ENCODE results near the gene MBP. TPM values are rescaled to one million over a fixed set of nuclear protein-coding genes. Genes with fewer than 3 reads are reported as not detected.

MBP gene
- total and polyA plus RNA-seq, 2 of the 4 experiments (the other 2 are of a cell fraction), result 0.72 to 0.90 TPM

- no peak for TF ChIP-seq CEBPB (IDR thresholded peaks at IDR 0.05; ENCODE audit: low read depth, low read length)
Observed at GRCh38 chr18:76988827-76989646, 143.5 kb downstream of the MBP start (continued).

DNA sequence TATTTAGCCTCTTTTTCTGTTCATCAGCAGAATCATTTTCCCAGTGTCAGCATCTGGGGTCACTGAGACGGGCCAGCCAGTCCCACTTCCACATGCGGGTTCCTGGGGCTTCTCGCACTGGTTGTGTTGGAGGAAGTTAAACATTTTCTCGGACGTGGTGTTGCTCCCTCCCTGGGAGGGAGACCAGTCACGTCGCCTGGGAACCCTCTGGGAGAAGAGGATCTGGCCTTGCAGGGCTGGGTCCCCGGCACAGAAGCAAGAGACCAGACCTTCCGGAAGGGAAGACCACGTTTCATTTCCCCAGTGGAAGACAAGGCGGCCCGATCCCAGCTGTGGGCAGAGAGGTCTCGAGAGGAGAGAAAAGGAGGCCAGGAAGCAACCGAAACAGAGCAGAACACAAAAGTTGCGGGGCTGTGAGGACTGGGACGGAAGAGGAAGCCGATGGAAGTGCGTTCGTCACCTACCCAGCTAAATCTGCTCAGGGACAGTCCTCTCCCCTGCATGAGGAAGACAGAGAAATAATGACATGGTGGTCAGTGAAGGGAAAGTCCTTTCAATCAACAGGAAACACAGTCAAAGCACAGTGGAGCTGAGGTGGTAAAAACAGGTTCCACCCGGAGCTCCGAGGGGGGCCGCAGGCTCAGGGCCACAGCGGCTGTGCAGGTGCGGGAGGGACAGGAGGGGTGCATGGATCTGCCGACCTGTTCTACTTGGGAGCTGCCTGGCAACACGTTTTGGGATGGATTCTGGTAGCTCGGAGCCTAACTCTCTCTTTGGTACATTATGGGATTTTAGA lies 144.4 kb downstream of the MBP start:
- Histone ChIP-seq H2BK20ac (ENCODE audit: low read depth, low read length) (no peak overlapping the region), H4K20me1 (ENCODE audit: insufficient read depth, low read length) (no peaks in the 10 kb centered on the region), H4K5ac (ENCODE audit: low read depth, low read length) (no peak overlapping the region), H3K9me1 (ENCODE audit: insufficient read depth, low read length) (no peaks in the 10 kb centered on the region), H3K14ac (replicated peaks; ENCODE audit: low read depth, low read length) (no peak overlapping the region), H3K36me3 (ENCODE audit: control insufficient read depth, insufficient read depth, low read length) (no peaks in the 10 kb centered on the region), H2BK120ac (ENCODE audit: low read depth, low read length) (no peak overlapping the region), H2AFZ (replicated peaks; ENCODE audit: low read length, poor library complexity) (peak overlapping the region; percentile 18), H3K18ac (ENCODE audit: low read depth, low read length) (no peak overlapping the region), H3K23ac (ENCODE audit: low read depth, low read length) (no peak overlapping the region), H3K4me1 (ENCODE audit: control insufficient read depth, insufficient read depth, low read length) (no peaks in the 10 kb centered on the region), H3K9ac (ENCODE audit: low read depth, low read length) (no peak overlapping the region), H3K27me3 (ENCODE audit: control insufficient read depth, insufficient read depth, low read length) (peaks cover 12% of the 10 kb centered on the region), H3K9me3 (ENCODE audit: control insufficient read depth, insufficient read depth, low read length) (no peaks in the 10 kb centered on the region), H3K79me1 (ENCODE audit: low read depth in 1 of 2, low read length in 2 of 2) (no peaks in the 10 kb centered on the region), H2AK9ac (replicated peaks; ENCODE audit: low read depth, low read length, poor library complexity) (no peak overlapping the region), H3K4ac (ENCODE audit: low read depth, low read length) (no peak overlapping the region), H2AK5ac (ENCODE audit: low read depth, low read length) (no peak overlapping the region), H2BK15ac (ENCODE audit: low read depth, low read length) (no peak overlapping the region), H4K8ac (ENCODE audit: low read depth in 2 of 2, low read length in 2 of 2) (no peak overlapping the region), H3K56ac (ENCODE audit: extremely low read depth, insufficient read depth, low read length) (no peak overlapping the region), H4K91ac (ENCODE audit: insufficient read depth, low read depth, low read length) (no peak overlapping the region), H3K4me3 (ENCODE audit: insufficient read depth, low read depth, low read length) (no peak overlapping the region), H3K4me2 (ENCODE audit: low read depth, low read length) (no peak overlapping the region), H3K27ac (ENCODE audit: insufficient read depth, low read length) (no peak overlapping the region), H2BK5ac (ENCODE audit: low read depth, low read length, poor library complexity, severe bottlenecking) (no peak overlapping the region)
- no peak for DNase-seq
- intact Hi-C loops (cut with micrococcal nuclease), result no loop called here
- no peak for ATAC-seq (ENCODE audit: low read depth)
- 91% methylated on average over 11 of the region's 27 CpGs; no CpG with 5 or more reads in 1 of the 2 experiments for WGBS, 2 experiments (ENCODE audit: extremely low coverage in 2 of 2, insufficient read length in 1 of 2)
- no TSS peak for BruUV-seq (replicated peaks)
- ChIA-PET CTCF (no interaction called here), POLR2A (ENCODE audit: unreplicated experiment) (no interaction called here)
- in situ Hi-C loops (cut with MboI; ENCODE audit: low sequenced_read_pairs), result loop anchor here (10.0 kb wide), 1 partner anchor 183 kb away; no protein-coding TSS in a partner anchor
- dilution Hi-C loops (cut with HindIII; ENCODE audit: low sequenced_read_pairs, unreplicated experiment), result no loop called here
- no peak for TF ChIP-seq BHLHE40 (IDR thresholded peaks at IDR 0.05; ENCODE audit: low read depth, low read length)
- TF ChIP-seq POLR2A (IDR thresholded peaks at IDR 0.05; ENCODE audit: low read depth, low read length), result no peak
- TF ChIP-seq, protein P1, sequence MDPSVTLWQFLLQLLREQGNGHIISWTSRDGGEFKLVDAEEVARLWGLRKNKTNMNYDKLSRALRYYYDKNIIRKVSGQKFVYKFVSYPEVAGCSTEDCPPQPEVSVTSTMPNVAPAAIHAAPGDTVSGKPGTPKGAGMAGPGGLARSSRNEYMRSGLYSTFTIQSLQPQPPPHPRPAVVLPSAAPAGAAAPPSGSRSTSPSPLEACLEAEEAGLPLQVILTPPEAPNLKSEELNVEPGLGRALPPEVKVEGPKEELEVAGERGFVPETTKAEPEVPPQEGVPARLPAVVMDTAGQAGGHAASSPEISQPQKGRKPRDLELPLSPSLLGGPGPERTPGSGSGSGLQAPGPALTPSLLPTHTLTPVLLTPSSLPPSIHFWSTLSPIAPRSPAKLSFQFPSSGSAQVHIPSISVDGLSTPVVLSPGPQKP (IDR thresholded peaks at IDR 0.05; ENCODE audit: borderline replicate concordance, low read depth, low read length), result no peak
- no peak for TF ChIP-seq MAFK (IDR thresholded peaks at IDR 0.05; ENCODE audit: low read depth, low read length)
- no peak for TF ChIP-seq MXI1 (IDR thresholded peaks at IDR 0.05; ENCODE audit: borderline replicate concordance, low read depth, low read length)
- TF ChIP-seq SMC3 (IDR thresholded peaks at IDR 0.05; ENCODE audit: low read depth, low read length), result no peak
- no peak for TF ChIP-seq NFE2L2 (IDR thresholded peaks at IDR 0.05; ENCODE audit: low read depth, low read length)
- TF ChIP-seq, protein P2, sequence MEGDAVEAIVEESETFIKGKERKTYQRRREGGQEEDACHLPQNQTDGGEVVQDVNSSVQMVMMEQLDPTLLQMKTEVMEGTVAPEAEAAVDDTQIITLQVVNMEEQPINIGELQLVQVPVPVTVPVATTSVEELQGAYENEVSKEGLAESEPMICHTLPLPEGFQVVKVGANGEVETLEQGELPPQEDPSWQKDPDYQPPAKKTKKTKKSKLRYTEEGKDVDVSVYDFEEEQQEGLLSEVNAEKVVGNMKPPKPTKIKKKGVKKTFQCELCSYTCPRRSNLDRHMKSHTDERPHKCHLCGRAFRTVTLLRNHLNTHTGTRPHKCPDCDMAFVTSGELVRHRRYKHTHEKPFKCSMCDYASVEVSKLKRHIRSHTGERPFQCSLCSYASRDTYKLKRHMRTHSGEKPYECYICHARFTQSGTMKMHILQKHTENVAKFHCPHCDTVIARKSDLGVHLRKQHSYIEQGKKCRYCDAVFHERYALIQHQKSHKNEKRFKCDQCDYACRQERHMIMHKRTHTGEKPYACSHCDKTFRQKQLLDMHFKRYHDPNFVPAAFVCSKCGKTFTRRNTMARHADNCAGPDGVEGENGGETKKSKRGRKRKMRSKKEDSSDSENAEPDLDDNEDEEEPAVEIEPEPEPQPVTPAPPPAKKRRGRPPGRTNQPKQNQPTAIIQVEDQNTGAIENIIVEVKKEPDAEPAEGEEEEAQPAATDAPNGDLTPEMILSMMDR (conservative IDR thresholded peaks at IDR 0.05; ENCODE audit: low read depth, low read length), result no peak
- TF ChIP-seq FOS (IDR thresholded peaks at IDR 0.05; ENCODE audit: low read depth, low read length), result no peak
- TF ChIP-seq RAD21 (IDR thresholded peaks at IDR 0.05; ENCODE audit: low read length), result no peak
- TF ChIP-seq RCOR1 (IDR thresholded peaks at IDR 0.05; ENCODE audit: insufficient replicate concordance, low read length), result no peak
- no peak for TF ChIP-seq MAZ (IDR thresholded peaks at IDR 0.05; ENCODE audit: borderline replicate concordance, low read depth, low read length)

Measured in IMR-90 (cell line).